H7 (cell line): ENCODE measurements around the gene CASP14. TPM values are rescaled to one million over a fixed set of nuclear protein-coding genes. Genes with fewer than 3 reads are reported as not detected.
A peak's percentile ranks its signal among the peaks of the same experiment; 100 is the strongest.
"Not testable (repeated sequence)": the region's sequence is repeated elsewhere in the genome, so short reads cannot be mapped to it uniquely, and the experiment has no call there.

Source experiments
- DNase-seq: peaks from one replicate; pipeline ENCODE4 v3.0.0; 2012
- H3K27me3 ChIP-seq: 2 replicates; pipeline ENCODE4 v1.6.0; 2011; ENCODE audit warnings: mild to moderate bottlenecking, low read length; ENCODE audit not compliant: control insufficient read depth, insufficient read depth
- H3K36me3 ChIP-seq: replicated peaks from 2 replicates; pipeline ENCODE4 v1.5.1; 2011; ENCODE audit warnings: low read length; ENCODE audit not compliant: control insufficient read depth, insufficient read depth
- H3K4me3 ChIP-seq: 2 replicates; pipeline ENCODE4 v1.5.1; 2011; ENCODE audit warnings: low read depth, mild to moderate bottlenecking, control low read depth, low read length, moderate library complexity; ENCODE audit not compliant: insufficient read depth
- total RNA-seq: library from RNA; depleted of rRNA; stranded (reverse); fragments of >200 nt; shearing (Covaris generic); gene quantifications from 2 replicates; pipeline ENCODE4 v1.2.3, GENCODE V29; 2014; rRNA removed

CASP14 gene
- total RNA-seq, result not detected in 2 replicates

- H3K4me3 ChIP-seq, result no peak within 1 kb of the TSS
- no peak for DNase-seq
- no peaks in the 10 kb centered on the region for H3K36me3 ChIP-seq
- no peaks in the 10 kb centered on the region for H3K27me3 ChIP-seq
These were observed at the start of gene CASP14 for GRCh38 chr19:15048885-15049541. TSS of gene CASP14 (plus strand) at chr19:15049480. CDS start at chr19:15052252, 2,772 bp downstream.

DNA sequence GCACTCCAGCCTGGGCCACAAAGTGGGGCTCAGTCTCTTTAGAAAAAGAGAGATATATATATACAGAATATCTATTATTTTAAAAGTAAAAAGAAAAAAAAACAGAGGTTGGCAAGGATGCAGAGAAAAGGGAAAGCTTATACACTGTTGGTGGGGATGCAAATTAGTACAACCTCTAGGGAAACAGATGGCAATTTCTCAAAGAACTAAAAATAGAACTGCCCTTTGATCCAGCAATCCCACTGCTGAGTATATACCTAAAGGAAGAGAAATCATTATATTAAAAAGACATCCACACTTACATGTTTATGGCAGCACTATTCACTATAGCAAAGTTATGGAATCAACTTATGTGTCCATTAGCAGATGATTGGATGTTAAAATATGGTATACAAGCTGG lies 41.0 kb upstream of the CASP14 start:
- Histone ChIP-seq H3K36me3 (no peaks in the 10 kb centered on the region), H3K27me3 (no peaks in the 10 kb centered on the region; the same call in 1 of the 2 replicates), H3K4me3 (no peak overlapping the region)
- DNase-seq, result no peak

DNA sequence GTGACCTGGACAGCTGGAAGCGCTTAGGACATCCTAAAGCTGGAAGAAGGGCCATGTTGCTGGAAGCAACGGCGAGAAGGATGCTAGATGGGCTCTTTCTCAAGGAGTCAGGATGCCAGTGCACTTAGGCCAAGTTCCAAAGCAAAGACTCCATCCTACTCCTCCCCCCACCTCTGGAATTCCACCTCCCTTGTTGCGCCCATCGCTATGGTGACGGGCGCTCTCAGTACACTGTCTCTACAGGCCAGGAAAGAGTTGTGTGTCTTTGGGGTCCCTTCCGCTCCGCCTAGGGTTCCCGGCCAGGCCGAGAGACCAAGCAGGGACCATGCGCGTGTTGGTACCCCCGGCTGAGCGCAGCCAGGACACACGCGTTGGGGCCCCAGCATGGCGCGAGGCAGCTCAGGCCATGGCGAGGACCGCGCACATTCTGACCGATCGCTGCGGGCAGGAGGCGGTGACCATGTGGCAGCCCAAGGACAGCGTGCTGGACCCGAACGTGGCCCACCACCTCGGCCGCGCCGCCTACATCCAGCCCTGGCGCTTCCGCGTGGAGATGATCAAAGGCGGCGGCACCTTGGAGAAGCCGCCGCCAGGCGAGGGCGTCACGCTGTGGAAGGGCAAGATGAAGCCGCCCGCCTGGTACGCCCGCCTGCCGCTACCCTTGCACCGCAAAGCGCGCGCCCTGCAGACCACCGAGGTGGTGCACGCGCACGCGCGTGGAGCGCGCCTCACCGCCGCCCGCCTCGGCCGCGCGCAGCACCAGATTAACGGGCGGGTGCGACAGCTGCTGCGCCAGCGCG lies 38.6 kb upstream of the CASP14 start:
- H3K36me3 ChIP-seq, result no peaks in the 10 kb centered on the region
- DNase-seq, result peak; percentile 89
- peak overlapping the region; percentile 14; the same call in 1 of the 2 replicates for H3K4me3 ChIP-seq
- no peaks in the 10 kb centered on the region; the same call in 1 of the 2 replicates for H3K27me3 ChIP-seq

DNA sequence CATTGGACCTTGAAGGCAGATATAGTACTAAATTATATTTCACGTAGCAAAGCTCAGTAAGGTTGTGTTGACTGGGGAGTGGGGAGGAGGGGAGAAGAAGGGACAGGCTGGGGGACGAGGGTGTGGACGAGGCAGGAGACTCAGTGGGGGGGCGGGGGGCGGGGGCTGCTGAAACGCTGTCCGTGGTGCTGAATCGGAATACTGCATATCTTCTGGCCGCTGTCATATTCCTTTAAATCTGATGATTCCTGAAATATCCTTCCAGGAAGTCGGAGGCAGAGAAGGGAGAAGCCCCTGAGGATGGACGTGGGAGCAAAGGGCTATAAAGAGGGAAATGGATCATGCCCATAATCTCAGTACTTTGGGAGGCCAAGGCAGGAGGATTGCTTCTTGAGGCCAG lies 34.7 kb upstream of the CASP14 start:
- H3K27me3 ChIP-seq, result no peaks in the 10 kb centered on the region; the same call in 1 of the 2 replicates
- DNase-seq, result peak; percentile 79

GRCh38 chr19:15015946-15016542 lies 33.2 kb upstream of the CASP14 start:
- Histone ChIP-seq H3K4me3 (no peak overlapping the region), H3K27me3 (no peaks in the 10 kb centered on the region; the same call in 1 of the 2 replicates), H3K36me3 (no peaks in the 10 kb centered on the region)
- DNase-seq, result peak; percentile 78

More for the DNA sequence above, 34.7 kb upstream of the CASP14 start:
- no peak overlapping the region for H3K4me3 ChIP-seq
- no peaks in the 10 kb centered on the region for H3K36me3 ChIP-seq

DNA sequence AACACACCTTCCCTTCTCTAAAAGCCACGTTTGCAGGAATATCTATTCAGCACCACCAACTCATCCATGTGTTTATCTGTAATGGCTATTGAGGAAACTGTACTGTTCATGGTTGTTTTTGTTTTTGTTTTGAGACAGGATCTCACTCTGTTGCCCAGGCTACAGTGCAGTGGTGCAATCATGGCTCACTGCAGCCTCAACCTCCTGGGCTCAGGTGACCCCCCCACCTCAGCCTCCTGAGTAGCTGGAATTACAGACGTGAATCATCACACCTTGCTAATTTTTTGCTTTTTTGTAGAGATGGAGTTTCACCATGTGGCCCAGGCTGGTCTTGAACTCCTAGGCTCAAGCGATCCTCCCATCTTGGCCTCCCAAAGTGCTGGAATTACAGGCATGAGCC lies 30.4 kb upstream of the CASP14 start:
- DNase-seq, H3K36me3 ChIP-seq, H3K27me3 ChIP-seq: not testable (repeated sequence)

DNA sequence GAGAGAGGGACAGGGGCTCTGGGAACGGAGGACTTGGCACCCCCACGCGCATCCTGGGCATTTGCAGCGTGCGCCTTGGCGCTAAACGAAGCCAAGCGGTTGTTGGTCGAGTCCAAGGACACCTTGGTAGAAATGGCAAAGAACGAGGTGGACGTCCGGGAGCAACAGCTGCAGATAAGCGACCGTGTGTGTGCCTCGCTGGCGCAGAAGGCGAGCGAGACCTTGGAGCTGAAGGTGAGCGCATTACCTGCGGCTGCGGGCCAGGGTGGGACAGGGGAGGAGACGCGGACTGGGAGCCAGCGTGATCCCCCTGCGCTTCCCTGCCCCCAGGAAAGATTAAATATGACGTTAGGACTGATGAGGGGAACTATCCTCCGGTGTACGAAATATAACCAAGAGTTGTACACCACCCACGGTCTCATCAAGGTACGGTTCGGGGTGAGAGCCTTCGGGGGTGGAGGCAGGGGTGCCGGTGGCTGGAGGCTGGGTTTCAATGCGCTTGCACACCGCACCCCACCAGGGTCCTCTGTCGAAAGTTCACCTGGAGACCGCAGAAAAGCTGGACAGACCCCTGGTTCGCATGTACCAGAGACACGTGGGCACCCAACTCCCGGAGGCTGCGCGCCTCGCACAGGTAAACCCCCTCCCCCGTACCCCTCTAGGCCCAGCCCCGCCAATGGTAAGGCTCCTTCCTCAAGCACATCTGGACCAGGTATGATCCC lies 27.8 kb upstream of the CASP14 start:
- DNase-seq, result peak; percentile 36
- Histone ChIP-seq H3K36me3 (no peaks in the 10 kb centered on the region), H3K4me3 (no peak overlapping the region), H3K27me3 (no peaks in the 10 kb centered on the region)

More for the DNA sequence above, 30.4 kb upstream of the CASP14 start:
- not testable (repeated sequence) for H3K4me3 ChIP-seq

GRCh38 chr19:15022752-15023151 lies 26.5 kb upstream of the CASP14 start:
- H3K4me3 ChIP-seq, result no peak overlapping the region
- peak; percentile 52 for DNase-seq
- no peaks in the 10 kb centered on the region for H3K36me3 ChIP-seq
- no peaks in the 10 kb centered on the region for H3K27me3 ChIP-seq

DNA sequence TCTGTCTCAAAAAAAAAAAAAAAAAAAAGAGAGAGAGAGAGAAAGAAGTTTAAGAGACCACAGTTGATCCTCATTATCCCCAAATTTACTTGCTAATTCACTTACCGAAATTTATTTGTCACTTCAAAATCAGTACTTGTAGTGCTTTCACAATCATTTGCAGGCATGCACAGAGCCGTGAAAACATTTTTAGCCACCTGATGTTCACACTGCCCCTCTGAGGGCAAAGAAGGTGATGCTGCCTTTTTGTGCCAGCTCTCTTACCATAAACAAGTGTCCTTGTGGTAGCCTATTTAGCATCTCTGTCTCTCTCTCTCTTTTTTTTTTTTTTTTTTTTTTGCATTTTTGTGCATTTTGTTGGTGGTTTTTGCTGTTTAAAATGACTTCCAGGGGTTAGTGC lies 24.1 kb upstream of the CASP14 start:
- no peaks in the 10 kb centered on the region for H3K27me3 ChIP-seq
- H3K36me3 ChIP-seq, result no peaks in the 10 kb centered on the region
- no peak overlapping the region for H3K4me3 ChIP-seq
- DNase-seq, result peak; percentile 56

GRCh38 chr19:15028490-15028889 lies 20.8 kb upstream of the CASP14 start:
- no peaks in the 10 kb centered on the region for H3K36me3 ChIP-seq
- DNase-seq, result no peak
- no peaks in the 10 kb centered on the region for H3K27me3 ChIP-seq
- no peak overlapping the region for H3K4me3 ChIP-seq

DNA sequence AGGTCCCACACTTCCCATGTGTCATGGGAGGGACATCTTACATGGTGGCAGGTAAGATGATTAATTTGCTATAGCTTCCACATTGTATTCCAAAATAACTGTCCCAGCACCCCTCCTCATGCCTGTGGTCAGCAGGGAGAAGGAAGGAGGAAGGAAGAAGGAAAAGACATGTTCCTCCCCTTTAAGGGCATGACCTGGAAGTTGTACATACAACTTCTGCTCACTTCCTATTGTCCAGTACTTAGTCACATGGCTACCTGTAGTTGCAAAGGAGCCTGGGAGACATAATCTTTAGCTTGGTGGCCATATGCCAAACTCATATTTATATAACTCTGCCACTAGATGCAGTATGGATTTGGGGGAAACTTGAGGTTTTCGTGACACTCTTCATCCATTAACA lies 17.6 kb upstream of the CASP14 start:
- DNase-seq, result no peak
- H3K27me3 ChIP-seq, result no peaks in the 10 kb centered on the region
- H3K4me3 ChIP-seq, result no peak overlapping the region
- H3K36me3 ChIP-seq, result no peaks in the 10 kb centered on the region

DNA sequence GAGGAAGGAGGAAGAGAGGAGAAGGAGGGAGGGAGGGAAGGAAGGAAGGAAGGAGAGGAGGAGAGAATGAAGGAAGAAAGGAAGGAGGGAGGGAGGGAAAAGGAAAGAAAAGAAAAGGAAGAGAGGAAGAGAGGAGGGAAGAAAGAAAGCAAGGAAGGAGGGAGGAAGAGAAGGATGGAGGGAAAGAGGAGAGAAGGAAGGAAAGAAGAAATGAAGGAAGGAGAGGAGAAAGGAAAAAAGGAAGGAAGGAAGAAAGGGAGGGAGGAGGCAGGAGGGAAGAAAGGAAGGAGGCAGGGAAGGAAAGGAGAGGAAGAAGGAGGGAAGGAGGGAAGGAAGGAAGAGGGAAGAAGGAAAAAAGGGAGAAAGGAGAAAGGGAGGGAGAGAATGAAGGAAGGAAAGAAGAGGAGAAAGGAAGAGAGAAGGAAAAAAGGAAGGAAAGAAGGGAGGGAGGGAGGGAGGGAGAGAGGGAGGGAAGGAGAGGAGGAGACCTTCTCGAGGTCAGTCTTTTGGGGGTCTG lies 13.4 kb upstream of the CASP14 start:
- Histone ChIP-seq H3K36me3 (no peaks in the 10 kb centered on the region), H3K4me3 (no peak overlapping the region), H3K27me3 (no peaks in the 10 kb centered on the region)
- DNase-seq, result no peak

DNA sequence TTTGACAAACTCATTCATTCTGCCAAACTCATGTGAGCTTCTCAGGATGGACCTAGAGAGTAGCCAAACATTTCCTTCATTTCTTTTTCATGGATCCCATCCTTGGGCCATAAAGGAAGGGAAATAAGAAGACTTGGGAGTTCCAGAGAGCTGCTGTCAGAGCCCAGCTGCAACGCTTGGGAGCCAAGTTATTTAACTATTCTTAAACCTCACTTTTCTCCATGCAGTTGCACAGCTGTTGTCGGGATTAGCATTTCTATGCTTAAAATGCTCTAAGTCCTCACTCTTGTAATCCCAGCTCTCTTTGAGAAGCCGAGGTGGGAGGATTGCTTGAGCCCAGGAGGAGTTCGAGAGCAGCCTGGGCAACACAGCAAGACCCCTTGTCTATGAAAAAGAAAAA lies 11.7 kb upstream of the CASP14 start:
- H3K27me3 ChIP-seq, result no peaks in the 10 kb centered on the region
- H3K36me3 ChIP-seq, result no peaks in the 10 kb centered on the region
- DNase-seq, result no peak
- no peak overlapping the region for H3K4me3 ChIP-seq

GRCh38 chr19:15038294-15038693 lies 11.0 kb upstream of the CASP14 start:
- DNase-seq, result no peak
- H3K4me3 ChIP-seq, result no peak overlapping the region
- no peaks in the 10 kb centered on the region for H3K36me3 ChIP-seq
- H3K27me3 ChIP-seq, result no peaks in the 10 kb centered on the region
